GM21447 (cell line): ENCODE results near the gene RIN3.

Experiments used
- ATAC-seq: cut with Tn5 transposase; IDR thresholded peaks from one replicate; pipeline ENCODE4 v1.9.1; 2021; ENCODE audit not compliant: unreplicated experiment

RIN3 gene

GRCh38 chr14:92645841-92646478 lies 132.4 kb downstream of the RIN3 start:
- no peak for ATAC-seq

GRCh38 chr14:92646952-92647796 lies 133.6 kb downstream of the RIN3 start:
- no peak for ATAC-seq

GRCh38 chr14:92647797-92648279 lies 134.3 kb downstream of the RIN3 start:
- no peak for ATAC-seq

- no peak for ATAC-seq
Observed at GRCh38 chr14:92649066-92649465, 135.5 kb downstream of the RIN3 start.

GRCh38 chr14:92649934-92650545 lies 136.5 kb downstream of the RIN3 start:
- no peak for ATAC-seq

- peak; percentile 0 for ATAC-seq
Observed at GRCh38 chr14:92650581-92651105, 137.1 kb downstream of the RIN3 start.

- ATAC-seq, result peak; percentile 68
Observed at GRCh38 chr14:92651106-92651757, 137.7 kb downstream of the RIN3 start.

GRCh38 chr14:92651758-92652406 lies 138.3 kb downstream of the RIN3 start:
- ATAC-seq, result no peak

GRCh38 chr14:92652413-92653151 lies 139.0 kb downstream of the RIN3 start:
- no peak for ATAC-seq

- no peak for ATAC-seq
Observed at GRCh38 chr14:92653162-92653651, 139.6 kb downstream of the RIN3 start.

GRCh38 chr14:92654239-92654901 lies 140.8 kb downstream of the RIN3 start:
- ATAC-seq, result no peak

GRCh38 chr14:92655419-92656201 lies 142.0 kb downstream of the RIN3 start:
- no peak for ATAC-seq

- ATAC-seq, result no peak
Observed at GRCh38 chr14:92656306-92657081, 142.9 kb downstream of the RIN3 start.

- ATAC-seq, result no peak
Observed at GRCh38 chr14:92657457-92658142, 144.0 kb downstream of the RIN3 start.

GRCh38 chr14:92658160-92658559 lies 144.6 kb downstream of the RIN3 start:
- no peak for ATAC-seq

- ATAC-seq, result no peak
Observed at GRCh38 chr14:92658684-92659083, 145.1 kb downstream of the RIN3 start.
